ENCODE measurements around the gene MLLT10.

The MLLT10 gene

DNA sequence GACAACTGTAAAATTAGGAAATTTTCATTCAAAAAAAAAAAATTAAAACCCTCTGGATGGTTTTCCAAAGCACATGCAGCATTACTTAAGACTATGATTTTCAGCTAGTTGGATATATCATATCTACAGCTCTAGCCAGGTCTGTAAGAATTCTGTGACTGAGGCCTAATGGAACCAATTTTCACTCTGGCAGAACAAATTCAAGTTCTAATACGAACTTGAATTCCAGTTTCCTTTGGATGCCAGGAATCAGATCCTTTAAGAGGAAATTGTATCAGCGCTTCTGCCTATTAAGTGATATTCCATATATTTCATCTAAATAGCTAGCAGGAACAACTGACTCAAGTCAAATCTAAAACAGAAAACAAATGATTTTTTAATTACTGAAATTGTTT, 43.3 kb upstream of the MLLT10 start:
- ChIA-PET CTCF (no interaction called here), POLR2A (ENCODE audit: low non-redundant PET) (no interaction called here)
- no peak for DNase-seq (ENCODE audit: low spot score)
- TF ChIP-seq, protein P1, sequence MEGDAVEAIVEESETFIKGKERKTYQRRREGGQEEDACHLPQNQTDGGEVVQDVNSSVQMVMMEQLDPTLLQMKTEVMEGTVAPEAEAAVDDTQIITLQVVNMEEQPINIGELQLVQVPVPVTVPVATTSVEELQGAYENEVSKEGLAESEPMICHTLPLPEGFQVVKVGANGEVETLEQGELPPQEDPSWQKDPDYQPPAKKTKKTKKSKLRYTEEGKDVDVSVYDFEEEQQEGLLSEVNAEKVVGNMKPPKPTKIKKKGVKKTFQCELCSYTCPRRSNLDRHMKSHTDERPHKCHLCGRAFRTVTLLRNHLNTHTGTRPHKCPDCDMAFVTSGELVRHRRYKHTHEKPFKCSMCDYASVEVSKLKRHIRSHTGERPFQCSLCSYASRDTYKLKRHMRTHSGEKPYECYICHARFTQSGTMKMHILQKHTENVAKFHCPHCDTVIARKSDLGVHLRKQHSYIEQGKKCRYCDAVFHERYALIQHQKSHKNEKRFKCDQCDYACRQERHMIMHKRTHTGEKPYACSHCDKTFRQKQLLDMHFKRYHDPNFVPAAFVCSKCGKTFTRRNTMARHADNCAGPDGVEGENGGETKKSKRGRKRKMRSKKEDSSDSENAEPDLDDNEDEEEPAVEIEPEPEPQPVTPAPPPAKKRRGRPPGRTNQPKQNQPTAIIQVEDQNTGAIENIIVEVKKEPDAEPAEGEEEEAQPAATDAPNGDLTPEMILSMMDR (conservative IDR thresholded peaks at IDR 0.05; ENCODE audit: low read depth) = no peak
- H3K27ac ChIP-seq = no peak overlapping the region

DNA sequence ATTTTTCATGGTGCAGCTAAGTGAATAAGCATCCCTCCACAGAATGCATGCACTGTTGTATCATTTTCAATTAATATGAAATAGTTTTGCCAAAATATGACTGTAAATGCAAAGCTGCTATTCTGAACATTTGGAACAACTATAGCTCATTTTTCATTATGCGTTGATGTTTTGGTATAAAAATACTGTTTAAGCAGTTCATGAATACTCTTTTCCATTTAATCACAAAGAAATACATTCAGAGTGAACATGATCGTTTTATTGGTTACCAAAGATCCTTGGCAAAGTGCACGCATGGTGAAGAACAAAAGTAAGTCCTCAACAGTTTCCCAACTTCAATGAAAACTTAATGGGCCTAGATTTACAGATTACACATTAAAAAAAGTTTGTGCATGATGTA, 41.6 kb upstream of the MLLT10 start:
- no peak for DNase-seq (ENCODE audit: low spot score)
- CTCF ChIA-PET = interaction anchor here (0.7 kb wide), 1 partner anchor 11 kb away, joined by 3 read pairs; no protein-coding TSS in a partner anchor
- POLR2A ChIA-PET (ENCODE audit: low non-redundant PET) = no interaction called here
- no peak overlapping the region for H3K27ac ChIP-seq
- TF ChIP-seq, protein P1 (conservative IDR thresholded peaks at IDR 0.05; ENCODE audit: low read depth) = no peak

DNA sequence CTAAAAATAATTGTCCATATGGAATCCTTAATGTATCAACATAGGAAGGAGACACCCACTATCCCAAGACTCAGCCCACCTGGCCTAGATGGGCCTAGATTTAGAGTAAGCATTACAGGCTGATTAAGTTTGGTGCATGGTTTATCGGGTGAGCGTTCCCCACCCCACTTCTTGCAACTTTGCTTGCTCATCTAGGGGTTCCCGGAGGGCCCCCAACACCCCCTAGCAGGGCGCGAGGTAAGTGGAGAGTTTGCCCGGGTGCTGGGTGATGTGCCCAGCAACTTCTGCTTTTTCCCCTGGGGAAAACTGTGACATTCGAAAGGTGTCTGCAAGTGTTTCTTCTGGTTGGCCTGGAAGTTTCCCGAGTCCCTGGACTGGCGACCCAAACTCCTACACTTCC, 40.2 kb upstream of the MLLT10 start:
- CTCF ChIA-PET = interaction anchor here (1.1 kb wide), 1 partner anchor 495 kb away, joined by 3 read pairs; no protein-coding TSS in a partner anchor
- no peak for DNase-seq (ENCODE audit: low spot score)

DNA sequence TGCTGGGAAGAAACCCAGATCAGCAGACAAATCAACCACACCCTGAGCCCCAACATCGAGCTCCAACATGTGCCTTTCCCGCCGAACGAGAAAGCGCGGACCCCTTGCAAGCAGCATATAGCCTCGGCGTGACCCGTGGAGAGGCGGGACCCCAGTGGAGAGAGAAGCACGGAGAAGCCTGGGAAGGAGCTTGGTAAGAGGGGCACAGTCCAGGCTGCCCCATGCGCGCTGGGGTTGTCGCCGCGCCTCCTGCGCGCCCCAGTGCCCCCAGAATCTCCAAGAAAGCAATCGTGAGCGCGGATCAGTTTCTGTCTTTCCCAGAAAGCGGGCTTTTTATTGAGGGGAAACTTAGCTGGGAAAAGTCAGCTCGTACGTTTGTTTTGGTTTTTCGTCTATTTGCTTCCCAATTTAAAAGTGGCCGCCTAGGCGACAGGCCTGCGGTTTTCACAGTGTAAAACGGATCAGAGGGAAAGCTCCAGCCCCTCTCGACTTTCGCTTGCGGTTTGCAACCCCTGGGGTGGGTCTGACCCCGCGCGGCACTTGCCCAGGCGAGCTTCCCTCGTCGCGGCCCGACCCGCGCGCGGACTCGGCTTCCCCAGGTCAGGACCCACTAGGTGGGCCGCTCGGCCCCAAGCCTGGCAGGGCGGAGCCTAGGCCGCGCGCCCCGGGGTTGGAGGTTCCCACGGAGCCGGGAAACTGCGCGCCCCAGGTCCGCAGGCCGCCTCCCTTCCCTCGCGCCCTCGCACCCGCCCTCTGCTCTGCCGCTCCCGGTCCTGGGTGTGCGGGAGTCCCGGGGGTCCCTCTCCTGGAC, 39.6 kb upstream of the MLLT10 start:
- peak overlapping the region; percentile 92 for H3K27ac ChIP-seq
- TF ChIP-seq, protein P1 (conservative IDR thresholded peaks at IDR 0.05; ENCODE audit: low read depth) = no peak
- POLR2A ChIA-PET (ENCODE audit: low non-redundant PET) = no interaction called here
- no peak for DNase-seq (ENCODE audit: low spot score)
- CTCF ChIA-PET = interaction anchor here (0.6 to 1.1 kb wide), 3 partner anchors 159 to 494 kb away, joined by 3 read pairs; no protein-coding TSS in a partner anchor

More for the DNA sequence above, 40.2 kb upstream of the MLLT10 start:
- TF ChIP-seq, protein P1 (conservative IDR thresholded peaks at IDR 0.05; ENCODE audit: low read depth) = no peak
- peak overlapping the region; percentile 92; the same call in 1 of the 2 replicates for H3K27ac ChIP-seq
- POLR2A ChIA-PET (ENCODE audit: low non-redundant PET) = no interaction called here

DNA sequence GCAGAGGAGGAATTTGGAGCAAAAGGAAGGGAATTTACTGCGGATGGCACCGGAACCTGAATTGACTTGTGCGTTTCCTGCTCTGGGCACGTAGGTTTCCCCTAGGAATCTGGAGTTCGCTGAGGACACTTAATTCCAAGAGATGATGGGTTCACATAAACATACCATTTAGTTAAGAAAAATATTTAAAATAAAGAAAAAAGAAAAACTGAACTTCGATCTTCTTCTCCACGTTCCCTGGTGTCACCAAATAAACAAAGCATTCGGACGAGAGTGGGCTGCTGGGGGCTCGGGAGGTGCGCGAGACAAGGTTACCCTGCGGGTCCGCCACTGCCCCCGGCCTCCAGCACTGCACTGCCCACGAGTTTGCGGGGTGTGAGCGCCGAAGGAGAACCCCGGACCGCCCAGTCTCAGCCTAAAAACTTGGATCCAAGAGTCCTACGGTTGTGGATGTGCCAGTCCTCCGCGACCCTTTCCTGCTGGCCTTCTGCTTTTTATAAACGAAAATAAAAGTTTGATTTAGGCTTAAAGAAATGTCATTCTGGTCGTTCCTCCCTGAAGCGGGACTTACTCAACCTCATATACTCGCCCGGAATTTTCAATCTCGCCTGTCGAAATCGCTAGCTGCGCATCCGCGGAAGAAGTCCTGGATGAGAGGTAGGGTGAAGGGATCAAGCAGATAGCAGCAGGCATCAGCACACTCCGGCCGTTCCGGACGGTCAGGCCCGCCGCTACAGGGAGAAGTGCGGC, 38.9 kb upstream of the MLLT10 start:
- peak; percentile 6 for DNase-seq (ENCODE audit: low spot score)
- ChIA-PET CTCF (interaction anchor here (0.5 to 2.0 kb wide), 15 partner anchors 20 to 1064 kb away, joined by 3 to 7 read pairs (median 4); no protein-coding TSS in a partner anchor), POLR2A (ENCODE audit: low non-redundant PET) (interaction anchor here (0.6 kb wide), 1 partner anchor 33 kb away, joined by 5 read pairs; no protein-coding TSS in a partner anchor)
- H3K27ac ChIP-seq = peak overlapping the region; percentile 92
- TF ChIP-seq, protein P1 (conservative IDR thresholded peaks at IDR 0.05; ENCODE audit: low read depth) = no peak

DNA sequence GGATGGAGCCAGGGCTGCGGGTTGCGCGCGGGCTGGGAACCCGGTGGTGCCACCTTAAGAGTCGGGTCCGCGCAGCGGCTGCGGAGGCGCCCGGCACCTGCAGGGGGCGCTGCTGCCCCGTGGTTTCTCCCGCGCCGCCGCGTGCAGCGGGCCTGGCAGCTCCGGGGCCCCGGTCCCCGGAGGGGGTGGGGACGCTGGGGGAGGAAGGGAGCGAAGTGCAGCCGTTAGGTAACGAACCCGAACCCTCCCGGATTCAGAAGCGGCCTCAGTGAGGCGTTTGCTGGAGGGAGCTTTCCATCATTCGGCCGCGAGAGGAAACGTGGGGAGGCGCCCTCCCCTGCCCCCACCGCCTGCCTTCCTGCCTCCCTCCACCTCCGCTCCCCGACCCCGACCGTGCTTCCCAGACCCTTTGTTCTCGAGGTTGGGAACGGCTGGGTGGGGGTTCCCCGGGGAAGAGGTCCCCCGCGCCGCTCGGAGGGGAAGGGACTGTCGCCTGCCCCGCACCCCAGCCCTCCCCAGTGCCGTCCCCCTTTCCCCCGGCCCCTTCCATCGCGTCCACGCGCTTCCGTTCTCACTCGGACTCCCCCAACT, 38.2 kb upstream of the MLLT10 start:
- TF ChIP-seq, protein P1 (conservative IDR thresholded peaks at IDR 0.05; ENCODE audit: low read depth) = peak; percentile 92
- POLR2A ChIA-PET (ENCODE audit: low non-redundant PET) = interaction anchor here (0.6 to 0.9 kb wide), 2 partner anchors 32 to 33 kb away, joined by 4 to 5 read pairs; no protein-coding TSS in a partner anchor
- peak overlapping the region; percentile 92 for H3K27ac ChIP-seq
- CTCF ChIA-PET = interaction anchor here (0.5 to 2.0 kb wide), 19 partner anchors 13 to 1064 kb away, joined by 3 to 7 read pairs (median 4); no protein-coding TSS in a partner anchor
- peak; percentile 92 for DNase-seq (ENCODE audit: low spot score)

Measured in RWPE1 (cell line).